GM19395 (cell line): ENCODE measurements around the gene MCTP2.

ENCODE experiments used
- ATAC-seq: cut with Tn5 transposase; IDR thresholded peaks from one replicate; pipeline ENCODE4 v1.9.1; 2021; ENCODE audit warnings: mild to moderate bottlenecking, moderate library complexity; ENCODE audit not compliant: unreplicated experiment

The MCTP2 gene

DNA sequence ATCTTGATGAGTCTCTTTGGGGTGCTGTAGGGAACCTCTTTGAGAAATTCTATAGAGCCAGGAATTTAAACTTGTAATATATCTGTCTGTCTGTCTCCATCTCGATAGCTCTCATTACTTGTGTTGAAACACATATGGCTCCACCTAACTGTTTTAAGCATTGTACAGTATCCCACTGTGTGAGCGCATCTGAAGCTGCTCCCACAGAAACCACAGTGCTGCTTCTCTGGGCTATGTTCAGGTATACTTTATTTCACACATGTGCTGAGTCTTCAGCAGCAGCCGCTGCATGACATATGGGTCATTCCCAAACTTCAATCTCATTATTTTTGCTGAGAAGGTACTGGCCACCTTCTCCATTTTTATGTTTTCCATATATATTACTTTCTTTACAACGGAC is 63.9 kb downstream of the MCTP2 start:
- no peak for ATAC-seq

DNA sequence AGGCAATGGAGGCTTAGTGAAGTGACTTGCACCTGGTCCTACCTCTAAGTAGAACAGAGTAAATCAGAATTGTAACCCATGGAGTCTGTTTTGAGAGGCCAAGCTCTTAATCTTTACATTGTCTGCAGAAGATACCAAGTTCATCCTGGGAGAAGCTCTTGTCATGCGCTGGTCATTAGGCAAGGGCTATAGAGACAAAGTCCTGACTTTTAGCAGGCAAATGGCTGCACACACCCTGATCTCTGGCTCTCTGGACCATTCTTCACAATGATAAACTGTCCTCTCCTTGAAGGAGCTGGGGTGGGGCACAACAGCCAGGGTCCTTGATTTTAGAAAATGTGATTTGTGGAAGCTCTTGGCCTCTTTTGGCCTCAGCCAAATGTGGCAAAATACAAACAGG is 65.4 kb downstream of the MCTP2 start:
- ATAC-seq = no peak

DNA sequence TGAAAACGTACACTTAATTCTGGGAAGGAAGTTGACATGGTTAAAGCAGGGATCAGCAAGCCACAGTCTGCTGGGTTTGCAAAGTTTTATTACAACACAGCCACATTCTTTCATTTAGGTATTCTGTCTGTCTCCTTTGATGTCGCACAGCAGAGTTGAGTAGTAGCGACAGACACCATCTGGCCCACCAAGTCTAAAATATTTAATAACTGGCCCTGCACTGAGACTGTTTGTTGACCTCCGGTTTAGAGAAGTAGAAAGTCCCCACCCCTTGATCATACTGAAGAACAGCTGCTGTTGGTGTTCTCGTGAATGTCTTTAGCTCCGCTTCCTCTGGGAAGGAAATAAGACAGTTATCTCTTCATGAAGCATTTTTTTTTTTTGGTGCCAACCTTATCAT is 66.2 kb downstream of the MCTP2 start:
- ATAC-seq = peak; percentile 83

- ATAC-seq = no peak
Observed at GRCh38 chr15:94298364-94298763, 67.0 kb downstream of the MCTP2 start.

DNA sequence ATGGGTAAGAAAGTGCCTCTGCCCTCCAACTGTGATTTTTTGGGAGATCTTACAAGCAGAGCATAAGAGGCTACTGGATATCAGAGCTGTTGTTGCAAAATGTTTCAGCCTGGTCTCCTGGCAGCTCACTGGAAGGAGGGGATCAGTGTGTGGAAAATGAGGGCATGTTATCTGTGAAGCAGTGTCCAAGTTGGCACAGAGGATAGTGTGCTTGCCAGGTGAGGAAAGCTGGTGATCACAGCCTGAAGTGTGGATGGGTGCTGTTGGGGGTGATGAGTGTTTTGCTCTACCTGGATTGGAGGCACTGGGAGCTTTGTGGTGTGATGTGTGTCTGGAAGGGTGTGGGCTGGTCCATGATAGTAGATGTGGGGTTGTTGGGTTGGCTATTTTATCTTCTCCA is 69.3 kb downstream of the MCTP2 start:
- ATAC-seq = no peak

GRCh38 chr15:94305133-94305532 is 73.8 kb downstream of the MCTP2 start:
- peak; percentile 44 for ATAC-seq

- ATAC-seq = peak; percentile 92
Observed at GRCh38 chr15:94306700-94307650, 75.6 kb downstream of the MCTP2 start.

GRCh38 chr15:94312946-94313345 is 81.6 kb downstream of the MCTP2 start:
- ATAC-seq = no peak

DNA sequence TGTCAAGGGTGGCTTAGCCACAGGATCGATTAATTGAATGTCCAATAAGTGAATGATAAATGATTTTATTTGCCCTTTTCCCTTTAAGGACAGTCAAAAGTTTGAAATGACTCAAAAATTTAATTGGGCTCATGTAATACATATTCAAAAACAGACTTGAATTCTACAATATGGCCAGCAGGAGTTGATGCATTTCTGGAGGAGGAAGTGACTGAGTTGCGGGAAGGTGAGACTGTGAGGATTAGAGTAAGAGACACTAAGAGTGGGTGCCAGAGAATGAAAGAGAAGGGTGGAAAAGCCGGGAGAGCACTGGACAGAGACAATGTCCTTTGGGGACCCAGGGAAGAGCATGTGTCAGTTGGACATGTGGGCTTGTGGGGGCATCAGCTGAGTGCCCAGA is 83.3 kb downstream of the MCTP2 start:
- no peak for ATAC-seq

DNA sequence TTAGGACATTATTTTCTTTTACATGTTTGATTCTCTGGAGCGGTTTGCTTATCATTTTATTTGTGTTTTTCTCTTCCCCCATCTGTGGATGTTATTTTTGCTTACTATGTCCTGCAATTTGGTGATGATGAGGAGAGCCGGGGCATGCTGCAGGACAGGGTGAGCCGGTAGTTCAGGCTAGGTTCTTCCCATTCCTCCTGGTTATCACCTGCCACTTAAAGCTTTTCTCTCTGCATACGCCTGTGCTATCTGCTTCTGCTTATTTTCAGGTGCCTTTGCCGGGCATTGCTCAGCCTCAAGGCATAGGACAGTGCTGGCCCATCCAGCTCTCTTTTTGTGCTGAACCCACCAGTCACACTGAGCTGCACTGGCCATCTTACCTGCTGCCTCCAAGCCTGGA is 85.8 kb downstream of the MCTP2 start:
- no peak for ATAC-seq

DNA sequence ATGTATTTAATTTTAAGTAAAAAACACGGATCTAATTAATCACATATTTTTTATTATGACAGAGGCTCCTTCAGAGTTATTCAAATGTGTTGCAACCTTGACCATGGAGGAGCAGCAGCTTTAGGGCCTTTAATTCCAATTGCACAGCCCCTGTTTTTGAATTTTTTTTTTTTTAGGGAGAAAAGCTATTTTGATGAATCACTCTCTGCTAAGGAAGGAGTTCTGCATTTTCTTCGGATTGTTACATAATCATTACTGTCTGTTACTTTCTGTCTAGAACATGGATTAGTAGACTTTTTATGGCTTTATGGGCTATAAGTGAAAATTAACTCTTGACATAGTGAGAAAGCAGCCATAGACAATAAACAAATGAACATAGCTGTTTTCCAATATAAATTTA is 90.8 kb downstream of the MCTP2 start:
- no peak for ATAC-seq

DNA sequence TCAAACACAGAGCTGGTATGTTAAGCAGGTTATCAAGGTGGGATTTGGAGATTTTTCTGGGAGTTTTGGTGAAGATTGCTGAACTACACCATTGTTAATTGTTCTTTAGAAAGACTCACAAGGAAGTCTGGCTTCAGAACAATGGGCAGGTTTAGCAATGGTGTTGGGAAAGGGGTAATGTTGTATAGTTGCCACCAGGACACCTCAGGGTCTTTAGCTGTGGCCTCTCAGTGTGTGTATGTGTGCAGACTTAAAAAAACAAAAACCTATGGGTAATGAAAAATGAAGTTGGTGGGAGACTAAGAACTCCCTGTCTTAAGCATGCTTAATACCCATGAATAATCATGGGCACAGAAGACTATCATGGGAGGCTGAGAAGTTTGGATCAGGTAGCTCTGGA is 91.7 kb downstream of the MCTP2 start:
- no peak for ATAC-seq

GRCh38 chr15:94324117-94324826 is 92.9 kb downstream of the MCTP2 start:
- peak; percentile 90 for ATAC-seq

DNA sequence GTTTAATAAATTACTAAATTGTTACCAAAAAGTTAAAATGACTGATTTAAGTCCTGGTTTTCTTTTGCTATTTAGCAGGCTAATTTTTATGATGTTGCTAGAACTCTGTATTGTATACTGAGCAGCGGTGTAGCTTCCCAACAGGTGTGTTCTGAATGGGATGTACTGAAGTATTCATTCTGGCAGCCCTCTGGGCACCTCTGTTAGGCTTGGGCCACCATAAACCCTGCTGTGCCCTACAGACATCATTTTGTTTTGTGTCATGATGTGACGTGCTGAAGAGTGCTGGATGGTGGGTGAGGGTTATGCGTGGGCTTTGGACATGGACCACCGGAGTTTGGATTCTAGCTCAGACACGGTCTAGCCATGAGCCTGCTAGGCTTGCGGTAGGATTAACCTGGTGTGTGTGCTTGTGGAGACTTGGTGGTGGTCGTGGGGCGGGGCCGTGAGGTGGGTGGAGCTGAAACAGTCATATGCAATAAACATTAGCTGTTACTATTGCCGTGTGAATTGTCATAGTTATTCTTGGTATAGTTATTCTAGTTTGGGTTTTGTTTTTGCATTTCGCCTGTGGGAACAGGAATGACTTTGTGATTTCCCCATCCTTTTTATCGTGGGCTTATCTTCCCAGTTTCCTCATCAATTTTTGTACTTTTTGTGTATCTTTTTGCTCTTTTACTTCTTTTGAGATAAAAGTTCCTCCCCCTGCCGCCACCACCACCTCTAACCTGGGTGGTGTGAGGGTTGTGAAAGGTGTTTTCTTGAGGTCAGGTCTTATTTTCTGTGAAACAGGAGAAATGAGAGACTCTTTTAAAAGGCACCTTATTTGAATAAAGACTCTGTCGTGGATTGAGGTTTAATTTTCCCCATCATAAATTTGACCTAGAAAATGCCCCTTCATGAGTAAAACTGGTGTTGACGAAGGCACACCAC is 93.7 kb downstream of the MCTP2 start:
- no peak for ATAC-seq

DNA sequence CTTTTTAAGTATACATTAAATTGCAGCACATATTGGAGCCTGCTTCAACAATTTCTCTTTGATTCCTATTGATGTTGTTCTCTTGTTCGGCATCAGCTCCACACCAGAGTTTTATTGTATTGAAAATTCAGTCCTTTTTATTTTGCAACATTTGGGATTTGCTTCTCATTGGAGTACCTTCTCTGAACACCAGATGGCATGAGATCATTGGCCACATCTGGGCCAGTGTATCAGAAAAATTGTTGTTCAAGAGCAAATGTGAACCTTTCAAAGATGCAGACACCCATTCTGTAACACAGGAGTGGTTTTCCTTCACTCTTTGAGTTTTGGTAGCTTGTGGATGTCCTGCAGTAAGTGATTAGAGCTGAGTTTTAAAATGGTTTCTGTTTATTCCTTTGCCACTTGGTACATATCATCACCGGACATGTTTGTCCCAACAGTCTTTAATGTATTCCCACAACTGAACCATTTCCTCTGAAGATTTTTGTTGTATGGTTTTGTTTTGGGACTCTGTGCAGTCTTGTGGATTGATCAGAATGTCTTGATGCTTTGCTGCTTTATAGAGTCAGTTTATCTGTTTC is 96.1 kb downstream of the MCTP2 start:
- ATAC-seq = peak; percentile 56

GRCh38 chr15:94331731-94332130 is 100.4 kb downstream of the MCTP2 start:
- no peak for ATAC-seq

- ATAC-seq = no peak
Observed at GRCh38 chr15:94335616-94336015, 104.3 kb downstream of the MCTP2 start.

DNA sequence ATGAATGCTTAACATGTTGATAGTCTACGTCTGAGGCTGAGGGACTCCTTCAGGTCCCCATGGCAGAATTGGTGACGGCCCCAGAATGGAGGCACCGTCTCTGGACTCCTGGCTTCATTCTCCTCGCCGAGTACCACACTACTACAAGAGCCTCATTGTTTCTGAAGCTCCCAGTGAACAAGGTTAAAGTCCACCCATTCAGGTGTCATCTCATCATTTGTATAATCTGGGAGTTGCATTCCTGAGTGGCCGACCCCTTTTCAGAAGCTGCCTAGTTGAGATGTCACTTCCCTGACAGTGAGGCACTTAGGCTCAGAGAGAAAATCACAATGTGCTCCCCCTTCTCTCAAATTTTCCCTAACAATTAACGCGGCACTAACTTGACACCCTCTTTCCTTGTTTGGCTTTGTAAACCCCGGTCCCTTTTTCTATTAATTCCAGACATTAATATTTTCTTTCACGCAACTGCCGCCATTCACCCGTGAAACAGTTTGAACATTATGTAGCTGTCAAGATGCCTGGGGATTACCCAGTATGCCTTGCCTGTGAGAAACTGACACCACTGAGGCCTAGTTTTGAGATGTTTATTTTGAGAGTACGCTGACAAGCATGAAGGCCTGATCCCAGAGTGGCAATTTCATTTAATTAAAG is 105.6 kb downstream of the MCTP2 start:
- no peak for ATAC-seq

DNA sequence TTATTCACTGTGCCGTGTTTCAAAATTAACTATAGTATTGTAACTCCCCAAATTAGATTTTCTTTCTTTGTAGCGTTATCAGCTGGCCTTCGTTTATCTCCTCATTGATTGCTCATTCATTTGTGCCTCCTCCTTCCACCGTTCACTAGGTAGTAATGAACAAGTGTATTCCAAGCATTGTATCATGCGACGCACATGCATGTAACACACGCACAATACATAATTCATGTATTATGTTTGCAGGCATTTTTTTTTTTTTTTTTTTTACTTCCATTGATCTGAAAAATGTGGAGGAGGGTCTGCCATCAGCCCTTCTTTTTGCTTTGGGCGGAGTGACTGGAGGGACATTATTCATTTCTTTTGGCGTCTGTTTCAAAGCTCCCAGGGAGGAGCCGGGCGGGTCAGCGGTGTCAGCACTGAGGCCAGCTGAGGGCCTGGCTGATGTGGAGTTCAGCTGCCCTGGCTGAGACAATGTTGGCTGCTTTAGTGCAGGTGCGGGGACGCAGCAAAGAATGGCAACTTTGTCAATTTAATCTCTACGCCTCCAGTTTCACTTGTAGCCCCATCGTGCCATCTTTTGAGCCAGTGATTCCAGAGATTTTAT is 107.0 kb downstream of the MCTP2 start:
- ATAC-seq = no peak

GRCh38 chr15:94346282-94346681 is 114.9 kb downstream of the MCTP2 start:
- no peak for ATAC-seq
